Body of pancreas (tissue), 4 donors: ENCODE results near the gene USP6NL.

ENCODE experiments used
- POLR2A ChIP-seq, 3 donors: fragments of 450-650 bp; IDR thresholded peaks; one replicate each; pipeline ENCODE4 v1.6.1; 2016; ENCODE audit warnings: antibody characterized with exemption in 3 of 3, mild to moderate bottlenecking in 2 of 3
- TF ChIP-seq, protein P1 (sequence below), 7 experiments: fragments of 450-650 bp in 4 of 7; fragments of 200-600 bp in 3 of 7; sonication (generic) in 3 of 7; IDR thresholded peaks; one replicate each; pipeline ENCODE4 v1.5.1; 2016 to 2019; ENCODE audit warnings: antibody characterized with exemption in 7 of 7

DNA sequence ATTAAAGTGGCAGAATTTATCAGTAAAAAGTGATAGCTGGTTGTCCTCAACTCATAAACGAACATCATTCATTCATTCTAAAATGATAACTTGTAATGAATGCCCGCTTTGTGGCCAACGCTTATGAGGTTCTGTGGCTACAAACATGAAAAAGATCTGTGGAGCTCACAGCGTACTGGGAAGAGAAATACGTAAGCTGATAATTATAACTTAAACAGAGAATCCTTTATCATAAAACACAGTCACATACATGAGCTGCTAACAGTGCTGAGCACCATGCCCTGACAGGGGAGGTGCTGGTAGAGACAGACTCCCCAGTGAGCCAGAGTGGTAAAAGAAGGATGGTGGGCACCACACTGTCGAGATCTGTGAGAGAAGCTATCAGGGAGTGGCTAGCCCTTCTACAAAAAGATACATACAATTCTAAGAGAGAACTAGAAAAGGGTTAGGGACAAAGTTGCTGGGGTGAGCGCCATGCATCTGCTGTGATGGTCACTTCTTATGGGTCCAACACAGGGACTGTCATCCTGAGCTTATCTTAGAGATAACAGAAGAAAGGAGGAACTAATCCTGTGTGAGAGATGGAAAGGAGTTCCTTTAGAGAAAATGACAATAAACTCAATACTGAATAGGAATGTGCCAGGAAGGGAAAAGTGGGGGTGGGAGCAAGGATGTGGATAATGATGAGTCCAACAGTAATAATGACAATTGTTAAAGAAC lies 106.7 kb downstream of the USP6NL start:
- TF ChIP-seq POLR2A (IDR thresholded peaks at IDR 0.05): no peak
- TF ChIP-seq, protein P1, sequence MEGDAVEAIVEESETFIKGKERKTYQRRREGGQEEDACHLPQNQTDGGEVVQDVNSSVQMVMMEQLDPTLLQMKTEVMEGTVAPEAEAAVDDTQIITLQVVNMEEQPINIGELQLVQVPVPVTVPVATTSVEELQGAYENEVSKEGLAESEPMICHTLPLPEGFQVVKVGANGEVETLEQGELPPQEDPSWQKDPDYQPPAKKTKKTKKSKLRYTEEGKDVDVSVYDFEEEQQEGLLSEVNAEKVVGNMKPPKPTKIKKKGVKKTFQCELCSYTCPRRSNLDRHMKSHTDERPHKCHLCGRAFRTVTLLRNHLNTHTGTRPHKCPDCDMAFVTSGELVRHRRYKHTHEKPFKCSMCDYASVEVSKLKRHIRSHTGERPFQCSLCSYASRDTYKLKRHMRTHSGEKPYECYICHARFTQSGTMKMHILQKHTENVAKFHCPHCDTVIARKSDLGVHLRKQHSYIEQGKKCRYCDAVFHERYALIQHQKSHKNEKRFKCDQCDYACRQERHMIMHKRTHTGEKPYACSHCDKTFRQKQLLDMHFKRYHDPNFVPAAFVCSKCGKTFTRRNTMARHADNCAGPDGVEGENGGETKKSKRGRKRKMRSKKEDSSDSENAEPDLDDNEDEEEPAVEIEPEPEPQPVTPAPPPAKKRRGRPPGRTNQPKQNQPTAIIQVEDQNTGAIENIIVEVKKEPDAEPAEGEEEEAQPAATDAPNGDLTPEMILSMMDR (IDR thresholded peaks at IDR 0.05): no peak
